Liver (tissue), 9 donors: Measurements from ENCODE around the gene CDC42BPB. TPM values are rescaled to one million over a fixed set of nuclear protein-coding genes. Genes with fewer than 3 reads are reported as not detected.
"Not testable (repeated sequence)": the region's sequence is repeated elsewhere in the genome, so short reads cannot be mapped to it uniquely, and the experiment has no call there.

Source experiments
- DNase-seq: peaks from one replicate; pipeline ENCODE4 v3.0.0-alpha.2; 2017; ENCODE audit warnings: low spot score
- H3K27ac ChIP-seq, 2 donors: one replicate each; pipeline ENCODE4 v1.7.0; 2013; ENCODE audit warnings: inconsistent platforms in 2 of 2, low read length in 2 of 2, control low read depth in 1 of 2, low read depth in 1 of 2, mild to moderate bottlenecking in 1 of 2
- H3K27me3 ChIP-seq, 4 donors: one replicate each; pipeline versions ENCODE4 v1.6.1 to v1.7.0; 2013; ENCODE audit warnings: low read length in 3 of 4, inconsistent platforms in 1 of 4, mild to moderate bottlenecking in 1 of 4, moderate library complexity in 1 of 4; ENCODE audit not compliant: control insufficient read depth in 4 of 4, insufficient read depth in 4 of 4
- H3K36me3 ChIP-seq, 4 donors: one replicate each; pipeline versions ENCODE4 v1.6.1 to v1.7.0; 2013; ENCODE audit warnings: low read length in 3 of 4, mild to moderate bottlenecking in 3 of 4, low read depth in 1 of 4, moderate library complexity in 1 of 4; ENCODE audit not compliant: control insufficient read depth in 4 of 4, insufficient read depth in 3 of 4
- H3K4me1 ChIP-seq, 4 donors: one replicate each; pipeline versions ENCODE4 v1.6.1 to v1.7.0; 2013; ENCODE audit warnings: low read length in 3 of 4, mild to moderate bottlenecking in 3 of 4, moderate library complexity in 1 of 4; ENCODE audit not compliant: control insufficient read depth in 4 of 4, insufficient read depth in 4 of 4
- H3K4me3 ChIP-seq, 3 donors: one replicate each; pipeline versions ENCODE4 v1.6.1 to v1.7.0; 2013; ENCODE audit warnings: low read length in 3 of 3, control low read depth in 1 of 3, low read depth in 1 of 3, mild to moderate bottlenecking in 1 of 3
- H3K9ac ChIP-seq, 2 donors: one replicate each; pipeline ENCODE4 v1.7.0; 2013; ENCODE audit warnings: low read length in 2 of 2, mild to moderate bottlenecking in 2 of 2, moderate library complexity in 2 of 2, control low read depth in 1 of 2, low read depth in 1 of 2
- H3K9me3 ChIP-seq, 4 donors: one replicate each; pipeline versions ENCODE4 v1.6.1 to v1.7.0; 2013; ENCODE audit warnings: low read length in 3 of 4; ENCODE audit not compliant: control insufficient read depth in 4 of 4
- ATF3 ChIP-seq: IDR thresholded peaks from 2 replicates; pipeline ENCODE4 v1.6.1; 2016; ENCODE audit warnings: antibody characterized with exemption
- CTCF ChIP-seq: fragments of 150-350 bp; IDR thresholded peaks from 2 replicates; pipeline ENCODE4 v1.5.1; 2017; ENCODE audit warnings: improper control_type of control experiment, low read depth, low read length; ENCODE audit not compliant: missing input control
- EGR1 ChIP-seq, 2 donors: IDR thresholded peaks; 2 replicates each; pipeline ENCODE4 v1.6.1; 2016 to 2018; ENCODE audit warnings: antibody characterized with exemption in 2 of 2, low read depth in 2 of 2
- FOXA1 ChIP-seq: IDR thresholded peaks from 2 replicates; pipeline ENCODE4 v1.6.1; 2016; ENCODE audit warnings: antibody characterized with exemption
- FOXA2 ChIP-seq: IDR thresholded peaks from 2 replicates; pipeline ENCODE4 v1.6.1; 2016; ENCODE audit warnings: antibody characterized with exemption
- GABPA ChIP-seq, 2 donors: IDR thresholded peaks in 1 of 2; conservative IDR thresholded peaks in 1 of 2; 2 replicates each; pipeline ENCODE4 v1.6.1; 2016; ENCODE audit warnings: antibody characterized with exemption in 2 of 2, mild to moderate bottlenecking in 1 of 2, moderate library complexity in 1 of 2
- HNF4A ChIP-seq, 2 donors: conservative IDR thresholded peaks; 2 replicates each; pipeline ENCODE4 v1.6.1; 2016; ENCODE audit warnings: antibody characterized with exemption in 2 of 2, mild to moderate bottlenecking in 2 of 2
- HNF4G ChIP-seq: IDR thresholded peaks from 2 replicates; pipeline ENCODE4 v1.6.1; 2016; ENCODE audit warnings: antibody characterized with exemption
- JUND ChIP-seq, 2 donors: IDR thresholded peaks; 2 replicates each; pipeline ENCODE4 v1.6.1; 2016; ENCODE audit warnings: antibody characterized with exemption in 2 of 2
- MAX ChIP-seq: IDR thresholded peaks from 2 replicates; pipeline ENCODE4 v1.6.1; 2016; ENCODE audit warnings: antibody characterized with exemption
- NR2F2 ChIP-seq: IDR thresholded peaks from 2 replicates; pipeline ENCODE4 v1.6.1; 2016; ENCODE audit warnings: antibody characterized with exemption
- RAD21 ChIP-seq, 2 donors: IDR thresholded peaks; 2 replicates each; pipeline ENCODE4 v1.6.1; 2016; ENCODE audit warnings: antibody characterized with exemption in 2 of 2, mild to moderate bottlenecking in 2 of 2
- REST ChIP-seq: IDR thresholded peaks from 2 replicates; pipeline ENCODE4 v1.6.1; 2016; ENCODE audit warnings: antibody characterized with exemption, mild to moderate bottlenecking
- RXRA ChIP-seq, 2 donors: IDR thresholded peaks; 2 replicates each; pipeline ENCODE4 v1.6.1; 2017 to 2018; ENCODE audit warnings: antibody characterized with exemption in 2 of 2, mild to moderate bottlenecking in 1 of 2
- SP1 ChIP-seq: IDR thresholded peaks from 2 replicates; pipeline ENCODE4 v1.6.1; 2018; ENCODE audit warnings: antibody characterized with exemption, mild to moderate bottlenecking
- TAF1 ChIP-seq: conservative IDR thresholded peaks from 2 replicates; pipeline ENCODE4 v1.6.1; 2016; ENCODE audit warnings: antibody characterized with exemption, mild to moderate bottlenecking
- YY1 ChIP-seq: IDR thresholded peaks from 2 replicates; pipeline ENCODE4 v1.6.1; 2016; ENCODE audit warnings: antibody characterized with exemption, mild to moderate bottlenecking
- ZBTB33 ChIP-seq: IDR thresholded peaks from 2 replicates; pipeline ENCODE4 v1.6.1; 2016; ENCODE audit warnings: antibody characterized with exemption
- WGBS: extraction: QIAGEN DNeasy Blood & Tissue Kit; methylation state at CpG from one replicate; pipeline ENCODE4 v1.1.7; 2013; 5-methylcytosine and 5-hydroxymethylcytosine counted together
- polyA plus RNA-seq, 2 donors: library from polyadenylated mRNA; stranded (reverse) in 1 of 2; unstranded in 1 of 2; fragments of 200-250 nt in 1 of 2; fragments of >200 nt in 1 of 2; fragmentation: Nextera tagmentation in 1 of 2; extraction: Ambion mirVana in 1 of 2; gene quantifications; one replicate each; pipeline versions ENCODE4 v1.2.1 to v1.2.3, GENCODE V29; 2013 to 2015
- total RNA-seq, 2 donors: library from RNA; depleted of rRNA; stranded (reverse); fragments of >200 nt; gene quantifications; one replicate each; pipeline ENCODE4 v1.2.3, GENCODE V29; 2014
- donor health status: healthy.
- donor health status: healthy.
- donor health status: healthy.
- donor health status: healthy.
- donor health status: healthy.

Gene CDC42BPB
- total and polyA plus RNA-seq, 4 donors, result 4.1 to 78.7 (median 29.7) TPM

- no peaks in the 10 kb centered on the region for H3K36me3 ChIP-seq
- no peak overlapping the region for H3K4me3 ChIP-seq
- peaks cover 0 to 2% (median 0%) of the 10 kb centered on the region in 4 donors for H3K27me3 ChIP-seq
- no peak for TF ChIP-seq HNF4A (conservative IDR thresholded peaks at IDR 0.05)
- TF ChIP-seq ATF3, result no peak
- no peak for TF ChIP-seq JUND (IDR thresholded peaks at IDR 0.05)
- no peak for TF ChIP-seq EGR1 (IDR thresholded peaks at IDR 0.05; ENCODE audit: low read depth in 2 of 2)
- TF ChIP-seq MAX, result no peak
- TF ChIP-seq GABPA (IDR thresholded peaks at IDR 0.05 in 1 of 2, conservative IDR thresholded peaks at IDR 0.05 in 1 of 2), result no peak
- no peak for TF ChIP-seq RXRA (IDR thresholded peaks at IDR 0.05)
- TF ChIP-seq FOXA1, result no peak
- TF ChIP-seq YY1, result no peak
- peaks cover 13 to 33% (median 26%) of the 10 kb centered on the region in 4 donors for H3K4me1 ChIP-seq
- DNase-seq, result no peak
- no peaks in the 10 kb centered on the region for H3K9me3 ChIP-seq
- H3K27ac ChIP-seq, result no peak overlapping the region
- H3K9ac ChIP-seq, result no peak overlapping the region
- 77% methylated on average over 19 of the region's 19 CpGs for WGBS
Measured at GRCh38 chr14:102927346-102927877, 129.9 kb downstream of the CDC42BPB start.

GRCh38 chr14:102926840-102927239 lies 130.5 kb downstream of the CDC42BPB start:
- H3K4me3 ChIP-seq, H3K27me3 ChIP-seq, H3K27ac ChIP-seq, H3K9ac ChIP-seq, H3K36me3 ChIP-seq, H3K9me3 ChIP-seq, DNase-seq: not testable (repeated sequence)
- WGBS, result 93% methylated on average over 10 of the region's 10 CpGs
- H3K4me1 ChIP-seq, result peaks cover 16 to 38% (median 27%) of the 10 kb centered on the region in 4 donors

- no peak overlapping the region for H3K4me3 ChIP-seq
- no peak overlapping the region for H3K27ac ChIP-seq
- peaks cover 16 to 38% (median 27%) of the 10 kb centered on the region in 4 donors for H3K4me1 ChIP-seq
- H3K27me3 ChIP-seq, result peaks cover 0 to 2% (median 0%) of the 10 kb centered on the region in 4 donors
- no peak overlapping the region for H3K9ac ChIP-seq
- no peaks in the 10 kb centered on the region for H3K9me3 ChIP-seq
- no peak for TF ChIP-seq GABPA (IDR thresholded peaks at IDR 0.05 in 1 of 2, conservative IDR thresholded peaks at IDR 0.05 in 1 of 2)
- TF ChIP-seq NR2F2, result no peak
- TF ChIP-seq SP1, result no peak
- TF ChIP-seq FOXA2, result no peak
- no peak for TF ChIP-seq RXRA (IDR thresholded peaks at IDR 0.05)
- TF ChIP-seq JUND (IDR thresholded peaks at IDR 0.05), result no peak
- TF ChIP-seq REST, result no peak
- TF ChIP-seq CTCF, result no peak
- no peak for TF ChIP-seq ATF3
- TF ChIP-seq EGR1 (IDR thresholded peaks at IDR 0.05; ENCODE audit: low read depth in 2 of 2), result no peak
- no peak for TF ChIP-seq HNF4A (conservative IDR thresholded peaks at IDR 0.05)
- TF ChIP-seq ZBTB33, result no peak
- TF ChIP-seq MAX, result no peak
- TF ChIP-seq TAF1, result no peak
- no peak for TF ChIP-seq FOXA1
- no peak for TF ChIP-seq RAD21 (IDR thresholded peaks at IDR 0.05)
- no peak for TF ChIP-seq YY1
- TF ChIP-seq HNF4G, result no peak
- no peaks in the 10 kb centered on the region for H3K36me3 ChIP-seq
- no peak for DNase-seq
- WGBS, result 81% methylated on average over 12 of the region's 12 CpGs
Measured at GRCh38 chr14:102926104-102926503, 131.2 kb downstream of the CDC42BPB start.
